ENCODE results near the gene IFT122.

IFT122 gene

DNA sequence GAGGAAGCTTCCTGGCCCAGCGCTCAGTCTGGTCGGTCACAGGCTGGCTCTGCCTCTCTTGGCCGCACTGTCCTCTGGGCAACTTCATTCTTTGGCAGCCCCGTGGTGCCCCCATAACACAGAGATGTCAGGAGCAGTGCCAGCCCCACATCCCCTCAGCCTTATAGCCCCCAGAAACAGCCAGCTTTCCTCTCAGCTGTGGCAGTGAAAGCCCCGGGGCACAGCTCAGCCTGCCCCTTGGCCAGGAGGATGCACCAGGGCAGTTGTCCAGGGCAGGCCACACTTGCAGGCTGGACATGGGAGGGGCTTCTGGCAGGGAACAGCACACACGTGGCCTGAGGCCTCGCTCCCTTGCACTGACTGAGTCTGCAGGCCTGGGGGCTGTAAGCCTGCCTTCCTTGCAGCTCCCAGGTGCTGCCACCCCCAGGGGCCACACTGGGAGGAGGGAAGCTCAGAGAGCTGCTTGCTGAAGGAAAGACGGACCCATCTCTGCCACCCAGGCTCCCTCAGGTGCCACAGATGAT lies 78.1 kb downstream of the IFT122 start:
- no peak for DNase-seq (ENCODE audit: low read depth)

DNA sequence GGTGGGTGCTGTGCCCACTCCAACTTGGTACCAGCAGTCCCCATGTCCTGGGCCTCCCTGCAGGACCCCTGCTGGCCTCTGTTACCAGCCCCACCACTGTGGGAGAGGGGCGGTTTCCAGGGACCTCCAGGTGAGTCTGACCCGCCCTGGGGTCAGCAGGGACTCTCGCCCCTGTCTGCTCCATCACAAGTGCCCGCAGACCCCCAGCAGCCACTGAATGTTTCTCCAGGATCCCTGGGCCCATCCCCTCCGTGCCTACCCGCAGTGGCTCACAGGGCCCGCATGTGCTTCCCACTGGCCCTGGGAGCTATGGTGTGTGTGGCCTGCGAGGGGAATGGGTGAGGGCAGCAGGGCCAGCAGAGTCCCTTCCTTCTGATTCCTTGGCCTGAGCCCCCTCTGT lies 78.6 kb downstream of the IFT122 start:
- no peak for DNase-seq (ENCODE audit: low read depth)

DNA sequence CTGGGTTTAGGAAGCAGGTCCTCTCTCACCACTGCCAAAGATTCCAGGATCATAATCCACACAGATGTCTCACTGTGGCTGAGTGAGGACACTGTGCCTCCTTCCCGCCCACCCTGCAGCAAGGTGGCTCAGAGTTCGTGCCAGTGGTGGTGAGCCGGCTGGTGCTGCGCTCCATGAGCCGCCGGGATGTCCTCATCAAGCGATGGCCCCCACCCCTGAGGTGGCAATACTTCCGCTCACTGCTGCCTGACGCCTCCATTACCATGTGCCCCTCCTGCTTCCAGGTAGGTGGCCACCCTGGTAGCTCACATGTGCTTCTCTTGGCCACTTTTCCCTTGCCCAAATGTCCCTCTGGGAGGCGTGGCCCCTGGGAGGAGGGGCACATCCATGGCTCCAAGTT lies 79.4 kb downstream of the IFT122 start:
- DNase-seq (ENCODE audit: low read depth): no peak

DNA sequence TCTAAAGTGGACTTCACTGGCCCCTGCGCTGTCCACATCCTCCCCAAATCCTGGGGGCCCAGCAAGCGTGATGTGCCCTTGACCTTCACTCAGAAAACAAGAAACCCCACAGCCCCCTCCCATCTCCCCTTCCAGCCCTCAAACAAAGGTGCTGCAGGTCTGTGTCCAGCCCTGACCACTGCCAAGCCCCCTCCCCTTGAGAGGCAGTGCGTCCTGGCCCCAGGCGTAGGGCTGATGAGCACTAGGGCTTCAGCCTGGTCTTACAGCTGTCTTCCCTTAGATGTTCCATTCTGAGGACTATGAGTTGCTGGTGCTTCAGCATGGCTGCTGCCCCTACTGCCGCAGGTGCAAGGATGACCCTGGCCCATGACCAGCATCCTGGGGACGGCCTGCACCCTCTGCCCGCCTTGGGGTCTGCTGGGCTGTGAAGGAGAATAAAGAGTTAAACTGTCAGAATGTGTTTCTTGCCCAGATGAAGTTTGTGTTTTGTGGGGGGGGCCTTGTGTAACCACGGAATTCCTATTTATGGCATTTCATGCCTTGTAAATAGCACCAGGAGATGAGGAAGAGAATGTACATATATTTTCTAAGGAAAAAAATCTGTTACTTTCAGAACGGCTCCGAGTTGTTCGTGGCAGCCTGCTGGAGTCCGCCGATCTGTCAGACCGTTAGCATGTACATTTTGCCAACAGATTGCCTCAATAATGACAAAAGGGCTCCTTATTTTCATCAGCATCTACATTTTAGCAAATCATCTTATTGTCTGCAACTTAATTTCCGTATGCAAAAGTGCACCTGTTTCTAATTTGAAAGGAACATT lies 80.1 kb downstream of the IFT122 start:
- DNase-seq (ENCODE audit: low read depth): no peak

- DNase-seq (ENCODE audit: low read depth): no peak
These were observed 80.9 kb downstream of the IFT122 start for GRCh38 chr3:129520960-129521359.

DNA sequence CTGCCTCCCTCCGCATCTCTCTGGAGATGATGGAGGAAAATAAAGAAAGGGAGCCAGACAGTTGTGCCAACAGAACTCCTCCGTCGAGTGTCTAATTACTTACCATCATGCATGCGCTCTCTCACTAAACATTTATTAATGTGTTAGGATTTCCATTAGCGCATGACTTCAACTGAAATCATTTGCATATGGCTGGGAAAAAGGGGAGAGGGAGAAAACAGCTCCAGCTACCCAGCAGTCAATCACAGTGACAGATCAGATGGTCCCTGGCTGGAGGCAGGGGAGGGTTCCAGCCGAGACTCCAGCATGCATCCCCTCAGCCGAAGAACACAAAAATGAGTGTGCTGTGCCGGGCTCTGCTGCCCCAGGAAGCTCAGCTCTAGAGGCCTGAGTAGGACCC lies 81.6 kb downstream of the IFT122 start:
- no peak for DNase-seq (ENCODE audit: low read depth)

DNA sequence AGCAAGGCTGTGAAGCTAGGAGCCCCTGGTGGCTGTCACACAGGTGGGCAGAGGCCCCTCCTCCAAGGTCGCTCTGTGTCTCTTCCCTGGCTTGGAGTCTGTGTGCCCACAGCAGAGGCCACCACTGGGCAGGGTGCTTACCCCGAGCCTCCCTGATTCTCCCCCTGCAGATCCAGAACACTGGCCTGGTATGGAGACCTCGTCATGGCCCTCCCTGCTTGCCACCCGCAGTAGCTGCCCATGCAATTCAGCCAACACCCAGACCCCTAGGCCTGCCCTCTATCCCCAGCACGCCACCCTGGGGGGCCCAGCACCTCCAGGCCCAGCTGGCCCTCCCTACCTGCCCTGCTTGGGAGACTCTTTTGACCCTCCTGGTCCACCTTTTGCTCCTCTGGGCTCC lies 82.9 kb downstream of the IFT122 start:
- DNase-seq (ENCODE audit: low read depth): no peak

DNA sequence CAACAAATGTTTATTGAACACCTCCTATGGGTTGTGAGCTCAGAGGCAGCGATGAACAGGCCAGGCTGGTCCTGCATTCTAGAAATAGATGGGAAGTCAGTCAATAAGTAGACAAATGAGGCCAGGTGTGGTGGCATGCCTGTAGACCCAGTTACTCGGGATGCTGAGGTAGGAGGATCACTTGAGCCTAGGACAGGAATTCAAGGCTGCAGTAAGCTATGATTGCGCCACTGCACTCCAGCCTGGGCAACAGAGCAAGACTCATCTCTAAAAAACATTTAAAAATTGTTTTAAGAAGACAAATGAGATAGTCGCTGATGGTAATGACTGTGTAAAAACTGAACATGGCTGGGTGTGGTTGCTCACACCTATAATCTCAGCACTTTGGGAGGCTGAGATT lies 84.1 kb downstream of the IFT122 start:
- DNase-seq (ENCODE audit: low read depth): no peak

- DNase-seq (ENCODE audit: low read depth): no peak
These were observed 85.4 kb downstream of the IFT122 start for GRCh38 chr3:129525341-129525968.

DNA sequence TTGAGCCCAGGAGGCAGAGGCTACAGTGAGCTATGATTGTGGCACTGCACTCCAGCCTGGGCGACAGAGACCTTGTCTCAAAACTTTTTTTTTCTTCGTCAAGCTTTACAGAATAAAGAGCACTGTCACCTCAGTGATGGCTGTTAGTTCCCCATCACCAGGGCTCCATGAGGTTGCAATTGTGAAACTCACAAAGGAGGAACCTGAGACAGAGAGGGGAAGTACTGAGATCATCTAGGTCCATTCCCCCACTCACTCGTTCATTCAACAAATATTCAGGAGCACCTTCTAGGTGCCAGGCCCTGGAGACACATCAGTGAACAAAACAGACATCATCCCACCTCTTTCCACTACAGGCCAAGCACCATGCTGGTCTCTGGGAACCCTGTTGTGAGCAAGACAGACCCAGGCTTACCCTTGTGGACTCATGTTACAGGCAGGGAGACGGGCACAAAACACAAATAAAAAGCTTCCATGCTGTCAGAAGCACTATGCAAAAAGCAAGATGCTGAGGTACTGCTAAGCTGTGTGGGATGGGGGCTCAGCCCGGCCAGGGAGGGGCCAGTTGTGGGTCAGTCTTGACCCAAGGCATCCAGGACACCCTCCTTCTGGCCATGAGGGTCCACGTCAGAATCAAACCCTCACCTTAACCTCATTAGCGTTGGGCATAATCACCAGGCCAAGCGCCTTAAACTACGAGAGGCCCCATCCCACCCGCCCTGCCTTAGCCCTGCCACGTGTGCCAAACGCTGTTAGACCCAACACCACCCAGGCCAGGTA lies 86.3 kb downstream of the IFT122 start:
- DNase-seq (ENCODE audit: low read depth): no peak

GRCh38 chr3:129527262-129527661 lies 87.2 kb downstream of the IFT122 start:
- DNase-seq (ENCODE audit: low read depth): no peak

DNA sequence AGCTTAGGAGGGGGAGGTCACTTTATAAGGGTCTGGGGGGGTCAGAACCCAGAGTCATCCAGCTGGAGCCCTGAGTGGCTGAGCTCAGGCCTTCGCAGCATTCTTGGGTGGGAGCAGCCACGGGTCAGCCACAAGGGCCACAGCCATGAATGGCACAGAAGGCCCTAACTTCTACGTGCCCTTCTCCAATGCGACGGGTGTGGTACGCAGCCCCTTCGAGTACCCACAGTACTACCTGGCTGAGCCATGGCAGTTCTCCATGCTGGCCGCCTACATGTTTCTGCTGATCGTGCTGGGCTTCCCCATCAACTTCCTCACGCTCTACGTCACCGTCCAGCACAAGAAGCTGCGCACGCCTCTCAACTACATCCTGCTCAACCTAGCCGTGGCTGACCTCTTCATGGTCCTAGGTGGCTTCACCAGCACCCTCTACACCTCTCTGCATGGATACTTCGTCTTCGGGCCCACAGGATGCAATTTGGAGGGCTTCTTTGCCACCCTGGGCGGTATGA lies 88.6 kb downstream of the IFT122 start, which contains the start of gene RHO:
Gene RHO, plus strand, starts transcription at position 51 of the 512 bp plus-strand sequence. Its CDS starts 95 bp downstream, at position 146.
- no peak for DNase-seq (ENCODE audit: low read depth)

DNA sequence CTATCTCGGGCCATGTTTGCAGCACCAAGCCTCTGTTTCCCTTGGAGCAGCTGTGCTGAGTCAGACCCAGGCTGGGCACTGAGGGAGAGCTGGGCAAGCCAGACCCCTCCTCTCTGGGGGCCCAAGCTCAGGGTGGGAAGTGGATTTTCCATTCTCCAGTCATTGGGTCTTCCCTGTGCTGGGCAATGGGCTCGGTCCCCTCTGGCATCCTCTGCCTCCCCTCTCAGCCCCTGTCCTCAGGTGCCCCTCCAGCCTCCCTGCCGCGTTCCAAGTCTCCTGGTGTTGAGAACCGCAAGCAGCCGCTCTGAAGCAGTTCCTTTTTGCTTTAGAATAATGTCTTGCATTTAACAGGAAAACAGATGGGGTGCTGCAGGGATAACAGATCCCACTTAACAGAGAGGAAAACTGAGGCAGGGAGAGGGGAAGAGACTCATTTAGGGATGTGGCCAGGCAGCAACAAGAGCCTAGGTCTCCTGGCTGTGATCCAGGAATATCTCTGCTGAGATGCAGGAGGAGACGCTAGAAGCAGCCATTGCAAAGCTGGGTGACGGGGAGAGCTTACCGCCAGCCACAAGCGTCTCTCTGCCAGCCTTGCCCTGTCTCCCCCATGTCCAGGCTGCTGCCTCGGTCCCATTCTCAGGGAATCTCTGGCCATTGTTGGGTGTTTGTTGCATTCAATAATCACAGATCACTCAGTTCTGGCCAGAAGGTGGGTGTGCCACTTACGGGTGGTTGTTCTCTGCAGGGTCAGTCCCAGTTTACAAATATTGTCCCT lies 89.6 kb downstream of the IFT122 start:
- no peak for DNase-seq (ENCODE audit: low read depth)

- DNase-seq (ENCODE audit: low read depth): no peak
These were observed 90.3 kb downstream of the IFT122 start for GRCh38 chr3:129530251-129530791.

DNA sequence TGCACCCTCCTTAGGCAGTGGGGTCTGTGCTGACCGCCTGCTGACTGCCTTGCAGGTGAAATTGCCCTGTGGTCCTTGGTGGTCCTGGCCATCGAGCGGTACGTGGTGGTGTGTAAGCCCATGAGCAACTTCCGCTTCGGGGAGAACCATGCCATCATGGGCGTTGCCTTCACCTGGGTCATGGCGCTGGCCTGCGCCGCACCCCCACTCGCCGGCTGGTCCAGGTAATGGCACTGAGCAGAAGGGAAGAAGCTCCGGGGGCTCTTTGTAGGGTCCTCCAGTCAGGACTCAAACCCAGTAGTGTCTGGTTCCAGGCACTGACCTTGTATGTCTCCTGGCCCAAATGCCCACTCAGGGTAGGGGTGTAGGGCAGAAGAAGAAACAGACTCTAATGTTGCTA lies 90.8 kb downstream of the IFT122 start:
- no peak for DNase-seq (ENCODE audit: low read depth)

- DNase-seq (ENCODE audit: low read depth): no peak
These were observed 91.7 kb downstream of the IFT122 start for GRCh38 chr3:129531699-129532098.

GRCh38 chr3:129532261-129532660 lies 92.2 kb downstream of the IFT122 start:
- DNase-seq (ENCODE audit: low read depth): no peak

DNA sequence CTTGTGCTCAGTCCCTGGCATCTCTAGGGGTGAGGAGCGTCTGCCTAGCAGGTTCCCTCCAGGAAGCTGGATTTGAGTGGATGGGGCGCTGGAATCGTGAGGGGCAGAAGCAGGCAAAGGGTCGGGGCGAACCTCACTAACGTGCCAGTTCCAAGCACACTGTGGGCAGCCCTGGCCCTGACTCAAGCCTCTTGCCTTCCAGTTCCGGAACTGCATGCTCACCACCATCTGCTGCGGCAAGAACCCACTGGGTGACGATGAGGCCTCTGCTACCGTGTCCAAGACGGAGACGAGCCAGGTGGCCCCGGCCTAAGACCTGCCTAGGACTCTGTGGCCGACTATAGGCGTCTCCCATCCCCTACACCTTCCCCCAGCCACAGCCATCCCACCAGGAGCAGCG lies 93.4 kb downstream of the IFT122 start:
- no peak for DNase-seq (ENCODE audit: low read depth)

DNA sequence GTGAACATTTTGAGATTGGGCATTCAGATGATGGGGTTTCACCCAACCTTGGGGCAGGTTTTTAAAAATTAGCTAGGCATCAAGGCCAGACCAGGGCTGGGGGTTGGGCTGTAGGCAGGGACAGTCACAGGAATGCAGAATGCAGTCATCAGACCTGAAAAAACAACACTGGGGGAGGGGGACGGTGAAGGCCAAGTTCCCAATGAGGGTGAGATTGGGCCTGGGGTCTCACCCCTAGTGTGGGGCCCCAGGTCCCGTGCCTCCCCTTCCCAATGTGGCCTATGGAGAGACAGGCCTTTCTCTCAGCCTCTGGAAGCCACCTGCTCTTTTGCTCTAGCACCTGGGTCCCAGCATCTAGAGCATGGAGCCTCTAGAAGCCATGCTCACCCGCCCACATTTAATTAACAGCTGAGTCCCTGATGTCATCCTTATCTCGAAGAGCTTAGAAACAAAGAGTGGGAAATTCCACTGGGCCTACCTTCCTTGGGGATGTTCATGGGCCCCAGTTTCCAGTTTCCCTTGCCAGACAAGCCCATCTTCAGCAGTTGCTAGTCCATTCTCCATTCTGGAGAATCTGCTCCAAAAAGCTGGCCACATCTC lies 94.5 kb downstream of the IFT122 start:
- DNase-seq (ENCODE audit: low read depth): no peak

DNA sequence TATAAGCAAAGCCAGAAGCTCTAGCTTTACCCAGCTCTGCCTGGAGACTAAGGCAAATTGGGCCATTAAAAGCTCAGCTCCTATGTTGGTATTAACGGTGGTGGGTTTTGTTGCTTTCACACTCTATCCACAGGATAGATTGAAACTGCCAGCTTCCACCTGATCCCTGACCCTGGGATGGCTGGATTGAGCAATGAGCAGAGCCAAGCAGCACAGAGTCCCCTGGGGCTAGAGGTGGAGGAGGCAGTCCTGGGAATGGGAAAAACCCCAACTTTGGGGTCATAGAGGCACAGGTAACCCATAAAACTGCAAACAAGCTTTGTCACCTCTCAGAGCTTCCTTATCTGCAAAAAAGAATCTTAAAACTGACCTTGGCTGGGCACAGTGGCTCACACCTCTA lies 95.1 kb downstream of the IFT122 start:
- DNase-seq (ENCODE audit: low read depth): no peak

DNA sequence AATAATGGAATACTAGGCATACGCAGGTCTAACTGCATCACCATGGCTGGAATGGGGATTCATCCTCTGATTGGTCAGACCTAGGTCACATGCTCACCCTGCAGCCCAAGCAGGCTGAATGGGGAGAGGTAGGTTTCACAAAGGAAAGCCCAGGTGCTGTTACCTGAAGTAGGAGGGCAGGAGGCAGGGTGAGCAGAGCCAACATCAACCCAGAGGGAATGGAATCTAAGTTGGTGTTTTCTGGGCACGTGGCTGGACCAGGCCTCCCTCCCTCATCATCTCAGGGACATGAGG lies 96.3 kb downstream of the IFT122 start:
- DNase-seq (ENCODE audit: low read depth): no peak
